Measurements from ENCODE around the gene ARL6IP6. TPM values are rescaled to one million over a fixed set of nuclear protein-coding genes. Genes with fewer than 3 reads are reported as not detected.

The ARL6IP6 gene
- total RNA-seq = 59.5 TPM

GRCh38 chr2:152718076-152718908 is at the start of gene ARL6IP6:
Gene ARL6IP6 (plus strand): TSS chr2:152718620. CDS start chr2:152718625, 5 bp downstream.
- DNase-seq (ENCODE audit: low spot score in 2 of 2) (peak; percentile 80 to 83), FAIRE-seq (no peak)

GRCh38 chr2:152674334-152674733 is 44.1 kb upstream of the ARL6IP6 start:
- no peak for DNase-seq (ENCODE audit: low spot score in 2 of 2)
- no peak for FAIRE-seq

- no peak for DNase-seq (ENCODE audit: low spot score in 2 of 2)
- no peak for FAIRE-seq
Measured at GRCh38 chr2:152676461-152676860, 42.0 kb upstream of the ARL6IP6 start.

- DNase-seq (ENCODE audit: low spot score in 2 of 2) (no peak), FAIRE-seq (no peak)
Measured at GRCh38 chr2:152678808-152679207, 39.6 kb upstream of the ARL6IP6 start.

- FAIRE-seq (no peak), DNase-seq (ENCODE audit: low spot score in 2 of 2) (no peak)
Measured at GRCh38 chr2:152682663-152683062, 35.8 kb upstream of the ARL6IP6 start.

GRCh38 chr2:152683400-152683799 is 35.0 kb upstream of the ARL6IP6 start:
- no peak for DNase-seq (ENCODE audit: low spot score in 2 of 2)
- no peak for FAIRE-seq

- DNase-seq (ENCODE audit: low spot score in 2 of 2) = no peak
- peak; percentile 50 for FAIRE-seq
Measured at GRCh38 chr2:152686321-152686720, 32.1 kb upstream of the ARL6IP6 start.

- FAIRE-seq (no peak), DNase-seq (ENCODE audit: low spot score in 2 of 2) (no peak)
Measured at GRCh38 chr2:152693033-152693432, 25.4 kb upstream of the ARL6IP6 start.

- DNase-seq (ENCODE audit: low spot score in 2 of 2) (no peak), FAIRE-seq (no peak)
Measured at GRCh38 chr2:152694161-152694661, 24.2 kb upstream of the ARL6IP6 start.

GRCh38 chr2:152695763-152696162 is 22.7 kb upstream of the ARL6IP6 start:
- FAIRE-seq (no peak), DNase-seq (ENCODE audit: low spot score in 2 of 2) (no peak)

GRCh38 chr2:152696476-152696875 is 21.9 kb upstream of the ARL6IP6 start:
- DNase-seq (ENCODE audit: low spot score in 2 of 2) (no peak), FAIRE-seq (no peak)

- DNase-seq (ENCODE audit: low spot score in 2 of 2) (no peak), FAIRE-seq (no peak)
Measured at GRCh38 chr2:152701198-152701597, 17.2 kb upstream of the ARL6IP6 start.

GRCh38 chr2:152706477-152707021 is 11.9 kb upstream of the ARL6IP6 start:
- no peak for FAIRE-seq
- no peak for DNase-seq (ENCODE audit: low spot score in 2 of 2)

- FAIRE-seq (no peak), DNase-seq (ENCODE audit: low spot score in 2 of 2) (no peak)
Measured at GRCh38 chr2:152708742-152709141, 9.7 kb upstream of the ARL6IP6 start.

- DNase-seq (ENCODE audit: low spot score in 2 of 2) = no peak
- no peak for FAIRE-seq
Measured at GRCh38 chr2:152710713-152711112, 7.7 kb upstream of the ARL6IP6 start.

GRCh38 chr2:152715112-152715511 is 3.3 kb upstream of the ARL6IP6 start:
- FAIRE-seq = no peak

GRCh38 chr2:152715854-152716428 is 2.5 kb upstream of the ARL6IP6 start:
- DNase-seq (ENCODE audit: low spot score in 2 of 2) (no peak), FAIRE-seq (no peak)

More at GRCh38 chr2:152715112-152715511, 3.3 kb upstream of the ARL6IP6 start:
- DNase-seq (ENCODE audit: low spot score in 2 of 2) = no peak

- DNase-seq (ENCODE audit: low spot score in 2 of 2) (no peak), FAIRE-seq (no peak)
Measured at GRCh38 chr2:152716805-152717227, 1.6 kb upstream of the ARL6IP6 start.

- peak; percentile 71 for FAIRE-seq
- DNase-seq (ENCODE audit: low spot score in 2 of 2) = peak; percentile 87 to 92
Measured at GRCh38 chr2:152717228-152718075, 968 bp upstream of the ARL6IP6 start, which contains the start of gene PRPF40A. Gene PRPF40A (minus strand): TSS chr2:152717461. CDS start chr2:152717439, 22 bp downstream.

- no peak for FAIRE-seq
Measured at GRCh38 chr2:152718909-152719645, 657 bp downstream of the ARL6IP6 start.

More at GRCh38 chr2:152718909-152719645, 657 bp downstream of the ARL6IP6 start:
- no peak for DNase-seq (ENCODE audit: low spot score in 2 of 2)
